HG02678 (cell line): ENCODE measurements around the gene MRM2.

Experiments
- ATAC-seq: cut with Tn5 transposase; IDR thresholded peaks from one replicate; pipeline ENCODE4 v1.9.1; 2021; ENCODE audit warnings: mild to moderate bottlenecking, moderate library complexity; ENCODE audit not compliant: unreplicated experiment

MRM2 gene

DNA sequence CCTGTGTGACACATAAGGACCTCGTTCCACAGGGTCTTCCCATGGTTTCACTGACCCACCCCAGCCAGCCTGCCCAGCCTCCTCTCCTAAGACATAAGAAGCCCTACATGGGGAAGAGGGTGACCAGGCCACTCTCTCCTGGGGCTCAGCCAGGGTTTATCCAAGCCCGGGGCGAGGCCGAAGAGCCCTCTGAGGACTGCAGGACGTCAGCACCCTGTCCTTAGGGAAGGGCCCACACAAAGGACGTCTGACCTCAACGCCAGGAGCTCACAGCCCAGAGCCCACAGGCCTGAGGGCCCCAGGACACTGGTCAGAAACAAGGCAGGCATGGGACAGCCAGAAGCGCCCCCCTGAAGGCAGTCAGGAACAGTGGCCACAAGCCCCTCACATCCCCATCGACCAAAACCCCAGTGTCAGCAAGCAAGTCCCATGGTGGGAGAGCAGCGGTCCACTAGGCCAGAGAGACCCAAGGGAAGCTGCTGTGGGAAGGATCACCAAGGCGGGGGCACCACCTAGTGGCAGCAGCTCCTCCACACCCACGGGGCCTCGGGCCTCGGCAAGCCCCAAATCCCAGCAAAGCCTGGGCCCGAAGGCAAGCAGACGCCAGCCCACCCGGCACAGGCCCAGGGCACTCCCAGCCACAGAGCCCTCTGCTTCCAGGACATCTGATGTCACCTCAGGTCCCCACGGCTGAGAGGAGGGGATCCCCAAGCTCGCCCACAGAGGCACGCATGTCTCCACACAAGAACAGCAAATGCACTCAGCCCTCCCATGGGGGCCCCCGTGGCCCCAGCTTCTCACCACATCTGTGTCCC is 32.7 kb downstream of the MRM2 start:
- ATAC-seq, result peak; percentile 64

DNA sequence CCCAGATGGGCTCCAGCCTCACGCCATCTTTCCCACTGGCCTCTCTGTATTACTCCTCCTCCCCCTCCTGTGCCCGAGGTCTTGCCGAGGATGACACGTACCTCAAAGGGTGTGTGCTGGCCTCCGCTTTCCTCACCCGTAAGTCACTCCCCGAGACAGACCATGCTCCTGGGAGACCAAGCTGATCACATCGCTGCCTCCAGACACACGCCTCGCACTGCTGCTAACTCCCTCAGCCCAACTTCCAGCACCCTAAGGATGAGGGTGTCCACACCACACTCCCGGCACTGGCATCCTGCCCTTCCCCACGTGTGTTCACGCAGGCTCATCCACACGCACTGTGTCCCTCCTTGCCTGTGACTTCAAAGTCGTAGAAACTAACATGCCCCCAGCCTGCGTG is 33.3 kb downstream of the MRM2 start:
- ATAC-seq, result no peak

DNA sequence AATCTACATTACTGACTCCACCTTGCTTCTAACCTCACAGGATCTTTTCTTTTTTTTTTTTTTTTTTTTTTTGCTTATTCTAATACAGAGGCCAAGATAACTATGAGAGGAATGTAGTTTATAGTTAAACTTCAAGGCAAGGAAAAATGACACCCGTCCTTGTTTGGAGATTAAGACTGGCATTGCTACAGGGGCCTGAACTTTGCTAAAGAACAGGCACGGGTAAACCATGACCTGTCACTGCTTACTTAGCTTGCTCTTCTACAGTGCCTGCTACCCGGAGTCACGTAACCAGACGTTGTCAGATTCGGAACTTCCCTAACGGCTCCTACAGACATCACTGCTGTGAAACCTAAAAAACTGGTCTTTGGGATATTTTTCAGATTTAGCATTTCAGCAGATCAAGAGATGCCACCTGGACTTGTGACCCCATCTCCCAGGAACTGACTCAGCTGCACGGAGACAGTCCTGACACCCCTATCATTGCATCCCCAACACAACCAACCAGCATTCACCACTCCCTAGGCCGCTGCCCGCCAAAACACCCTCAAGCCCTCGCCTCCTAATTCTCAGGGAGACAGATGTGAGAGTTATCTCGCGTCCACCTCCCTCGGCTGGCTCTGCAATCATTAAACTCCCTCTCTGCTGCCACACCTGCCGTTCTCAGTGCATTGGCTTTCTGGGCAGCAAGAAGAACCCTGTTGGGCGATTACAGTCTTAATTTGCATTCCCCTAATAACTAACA is 36.8 kb downstream of the MRM2 start:
- ATAC-seq, result no peak

DNA sequence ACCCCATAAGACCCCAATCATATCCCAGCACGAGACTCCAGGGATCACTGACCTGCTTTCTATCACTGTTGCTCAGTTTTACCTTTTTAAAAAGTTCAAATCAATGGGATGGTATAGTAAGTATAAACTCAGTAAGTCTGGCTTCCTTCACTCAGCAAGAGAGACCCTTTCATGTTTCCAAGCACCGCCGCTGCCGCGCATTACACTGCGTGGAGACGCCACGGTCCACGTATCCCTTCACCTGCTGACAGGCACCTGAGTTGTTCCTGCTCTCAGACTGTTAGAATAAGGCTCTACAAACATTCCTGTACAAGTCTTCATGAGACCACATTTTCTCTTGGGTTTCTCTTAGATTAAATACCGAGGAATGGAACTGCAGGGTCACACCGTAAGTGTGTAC is 37.6 kb downstream of the MRM2 start:
- no peak for ATAC-seq

DNA sequence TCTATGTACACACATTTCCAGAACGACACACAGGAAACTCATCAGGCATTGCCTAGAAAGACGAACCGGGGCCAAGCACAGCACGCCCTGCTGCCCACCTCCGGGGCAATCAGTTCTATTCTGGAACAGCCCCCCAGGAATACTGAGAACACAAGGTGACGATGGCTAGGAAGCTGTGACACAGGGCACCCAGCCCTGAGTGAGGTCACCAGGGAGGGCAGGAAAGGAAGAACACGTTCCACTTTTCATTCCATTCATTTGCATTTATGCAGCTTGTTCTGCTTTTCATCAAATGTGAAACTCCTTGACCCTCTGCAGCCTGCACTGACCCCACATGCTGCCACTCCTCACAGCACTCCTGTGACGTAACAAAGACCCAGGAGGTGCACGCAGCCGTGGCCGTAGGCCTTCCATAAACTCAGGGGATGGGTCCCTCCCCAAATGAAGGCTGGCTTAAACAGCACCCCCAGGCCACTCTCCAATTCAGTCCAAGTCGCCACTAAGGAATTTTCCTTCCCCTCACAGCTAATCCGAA is 38.2 kb downstream of the MRM2 start:
- ATAC-seq, result no peak

DNA sequence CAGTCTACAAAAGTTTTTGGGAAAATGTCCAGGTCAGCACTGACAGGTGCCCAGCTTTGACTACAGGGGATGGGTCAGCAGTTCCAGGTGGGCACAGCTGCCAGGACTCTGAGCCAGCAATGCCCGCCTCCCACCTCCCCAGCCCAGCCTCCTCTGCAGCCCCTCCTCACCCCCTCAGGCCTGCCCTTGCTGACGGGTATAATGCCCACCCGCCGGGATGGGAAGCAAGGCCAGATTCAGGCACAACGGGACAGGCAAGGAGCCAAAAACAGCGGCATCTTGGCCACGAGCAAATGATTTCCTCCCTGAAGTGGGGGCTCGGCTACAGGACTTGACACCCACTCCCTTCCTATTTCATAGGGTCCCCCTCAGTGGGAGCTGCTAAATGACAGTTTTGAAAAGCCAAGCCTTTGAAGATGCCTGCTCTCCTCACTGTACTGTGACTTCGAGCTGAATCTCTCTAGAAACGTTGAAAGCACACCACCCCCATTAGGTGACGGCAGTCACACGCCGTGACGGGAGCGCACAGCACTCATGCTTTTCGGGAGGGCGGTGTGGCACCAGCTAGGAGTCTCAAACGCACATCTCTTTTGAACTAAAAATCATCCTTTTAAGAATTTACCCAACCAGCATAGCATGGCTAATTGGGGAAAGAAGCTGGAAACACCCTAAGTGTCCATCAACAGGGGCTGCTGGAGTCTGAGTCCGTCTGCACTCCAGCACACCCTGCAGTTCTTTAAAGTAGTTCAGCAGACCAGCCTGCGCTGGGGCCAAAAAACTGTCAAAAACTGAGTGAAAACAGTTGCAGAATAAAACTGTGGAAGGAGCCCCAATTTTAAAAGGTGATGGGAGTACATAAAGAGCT is 38.9 kb downstream of the MRM2 start:
- no peak for ATAC-seq

DNA sequence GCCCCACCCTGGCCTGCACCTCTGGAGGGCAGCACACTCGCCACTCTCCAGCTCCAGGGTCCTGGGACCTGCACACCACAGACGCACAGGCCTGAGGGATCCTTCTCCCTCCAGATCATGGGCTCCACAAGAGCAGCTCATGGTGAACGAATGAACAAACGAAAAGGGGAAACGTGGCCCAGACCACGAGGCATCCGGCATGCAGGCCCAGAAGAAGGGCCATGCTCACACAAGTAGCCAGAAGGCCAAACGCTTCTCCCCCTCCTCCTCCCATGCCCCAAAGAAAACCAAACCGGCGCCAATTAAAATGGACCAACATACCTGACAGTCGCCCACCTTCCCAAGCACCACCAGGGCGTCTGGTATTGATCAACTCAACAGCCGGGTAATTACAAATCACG is 39.6 kb downstream of the MRM2 start:
- no peak for ATAC-seq

DNA sequence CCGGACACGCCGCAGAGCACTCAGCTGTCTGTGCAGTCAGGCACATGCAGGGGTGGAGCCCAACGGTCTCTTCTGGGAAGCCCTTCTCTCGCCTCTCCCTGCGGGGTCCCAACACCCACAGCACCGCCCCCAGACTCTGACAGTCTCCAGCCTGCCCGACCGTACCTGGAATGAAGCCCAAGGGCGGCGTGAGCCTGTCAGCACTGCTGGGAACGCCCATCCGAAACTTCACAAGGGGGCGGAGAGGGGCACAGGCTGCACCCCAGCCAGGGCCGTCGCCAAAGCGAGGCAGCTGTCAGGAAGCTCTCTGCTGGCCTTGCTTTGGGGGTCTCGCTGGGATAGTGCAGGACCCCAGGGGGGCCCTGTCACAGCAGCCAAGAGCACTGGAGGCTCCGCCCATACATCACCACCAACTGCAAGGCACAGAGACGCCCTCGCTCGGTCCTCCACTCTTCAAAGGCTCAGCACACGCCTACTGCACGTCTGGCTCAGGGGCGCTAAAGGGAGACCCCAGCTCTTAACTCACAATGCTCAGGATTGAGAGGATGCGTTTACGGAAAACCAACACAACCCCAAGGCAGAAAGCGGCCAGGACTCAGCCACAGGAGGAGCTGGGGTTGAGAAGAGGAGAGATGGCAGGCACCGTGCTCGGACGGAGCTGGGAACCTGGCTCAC is 40.2 kb downstream of the MRM2 start:
- no peak for ATAC-seq

DNA sequence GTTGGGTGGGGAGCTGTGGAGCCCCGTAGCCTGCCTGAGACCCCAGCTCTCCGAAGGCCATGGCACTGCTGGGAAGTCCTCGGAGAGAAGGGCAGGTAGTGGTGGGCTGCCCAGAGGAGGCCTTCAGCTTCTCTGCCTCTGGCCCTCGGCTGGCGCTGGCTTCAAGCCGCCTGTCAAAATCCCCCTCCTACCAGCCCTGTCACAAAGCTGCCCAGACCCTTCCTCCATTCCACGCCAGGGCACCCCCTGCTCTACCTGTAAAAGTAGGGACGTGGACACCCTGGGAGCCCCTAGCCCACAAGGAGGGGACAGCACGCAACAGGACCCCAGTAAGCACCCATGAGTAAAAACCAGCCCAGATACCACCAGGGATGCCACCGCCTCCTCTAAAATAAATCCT is 40.9 kb downstream of the MRM2 start:
- ATAC-seq, result no peak

DNA sequence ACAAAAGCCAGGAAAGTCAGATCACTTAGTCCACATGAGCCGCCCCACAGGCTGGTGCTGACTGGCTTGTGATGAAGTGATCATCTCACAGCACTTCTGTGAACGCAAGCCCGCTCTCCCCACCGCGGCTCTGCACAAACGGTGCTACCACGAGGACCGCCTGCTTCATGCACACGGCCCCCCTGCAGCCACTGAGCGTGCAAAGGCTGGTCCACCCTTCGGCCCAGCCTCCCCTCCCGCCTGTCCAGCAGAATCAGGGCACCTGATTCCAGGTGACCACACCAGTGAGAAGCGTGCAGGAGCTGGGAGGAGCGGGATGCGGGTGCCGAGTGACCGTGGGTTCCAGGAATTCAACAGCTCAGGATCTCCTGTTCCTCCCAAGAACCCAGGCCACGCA is 41.4 kb downstream of the MRM2 start:
- ATAC-seq, result no peak

DNA sequence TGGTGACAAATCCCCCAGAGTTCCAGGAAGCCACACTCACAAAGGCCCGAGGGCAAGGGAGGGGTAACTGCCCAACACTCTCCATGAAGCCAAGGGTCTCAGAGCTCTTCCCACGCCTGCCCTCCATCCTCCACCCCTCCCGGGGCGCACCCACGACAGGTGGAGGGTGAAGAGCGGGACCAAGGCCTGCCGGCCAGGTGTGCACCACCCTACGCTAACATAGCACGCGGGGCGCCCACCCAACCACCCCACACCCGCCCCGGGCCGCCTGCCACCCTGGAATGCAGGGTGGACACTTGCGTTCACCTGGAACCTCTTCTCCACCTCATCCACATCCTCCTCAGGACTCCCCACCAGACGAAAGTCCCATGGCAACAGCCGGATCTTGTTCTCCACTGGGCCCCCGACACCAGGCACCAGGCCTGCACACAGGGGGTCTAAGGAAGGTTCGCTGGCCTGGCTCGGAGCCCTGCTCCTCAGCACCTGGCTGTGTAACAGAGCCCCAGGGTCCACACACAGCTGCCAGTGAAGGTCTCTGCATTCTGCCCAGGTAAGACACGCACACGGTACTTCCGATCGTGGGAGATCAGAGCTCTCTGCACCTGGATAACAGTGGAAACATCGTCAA is 41.9 kb downstream of the MRM2 start:
- ATAC-seq, result no peak

DNA sequence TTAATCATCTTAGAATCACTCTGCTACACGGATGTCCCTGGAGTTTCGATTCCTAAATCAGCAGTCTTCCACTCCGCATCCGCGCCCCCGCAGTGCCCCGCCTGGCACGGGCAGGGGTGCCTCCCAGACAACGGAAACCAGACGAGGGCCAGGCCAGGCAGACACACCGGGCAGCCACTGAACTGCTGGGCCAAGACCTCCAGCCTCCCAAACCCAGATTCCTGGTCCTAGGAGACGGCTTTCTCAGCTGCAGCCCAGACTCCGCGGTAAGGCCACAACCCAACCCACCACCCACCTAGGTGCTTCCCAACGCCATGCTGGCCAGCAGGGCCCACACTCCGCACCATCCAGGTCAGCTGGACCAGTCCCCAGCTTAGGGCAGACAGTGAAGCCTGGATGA is 42.5 kb downstream of the MRM2 start:
- no peak for ATAC-seq

DNA sequence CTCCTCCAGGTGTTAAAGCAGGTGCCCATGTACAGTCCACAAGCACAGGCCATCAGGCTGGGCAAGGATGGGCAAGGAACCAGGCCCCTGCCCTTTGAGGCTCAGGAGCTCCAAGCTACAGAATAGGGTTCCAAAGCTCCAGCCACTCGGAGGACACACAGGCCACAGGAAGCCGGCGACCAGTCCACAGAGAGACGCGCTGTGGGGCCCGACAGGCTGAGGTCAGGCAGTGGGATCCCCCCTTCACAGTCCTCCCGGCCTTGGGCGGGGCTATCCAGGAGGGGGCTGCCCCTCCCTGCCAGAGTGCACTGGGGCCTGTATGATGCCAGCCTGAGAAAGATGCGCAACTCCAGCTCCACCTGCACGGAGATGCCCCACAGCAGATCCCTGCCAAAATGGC is 43.2 kb downstream of the MRM2 start:
- no peak for ATAC-seq

DNA sequence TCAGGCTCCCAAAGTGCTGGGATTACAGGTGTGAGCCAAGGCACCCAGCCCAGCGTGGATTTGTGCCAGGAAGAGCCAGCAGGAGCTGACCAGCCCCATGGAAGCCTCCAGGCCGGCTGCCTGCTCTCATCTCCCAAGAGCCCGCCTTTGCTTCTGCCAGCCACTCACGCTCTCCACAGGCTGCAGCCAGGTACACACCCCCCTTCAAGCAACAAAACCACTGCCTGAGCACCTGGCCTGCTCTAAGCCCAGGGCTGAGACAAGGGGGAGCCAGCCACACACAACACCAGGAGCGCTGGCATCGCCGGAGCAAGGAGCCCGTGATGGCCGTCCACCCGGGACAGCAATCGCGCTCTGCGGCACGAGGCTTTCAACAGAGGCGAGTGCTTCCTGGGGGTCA is 43.8 kb downstream of the MRM2 start:
- no peak for ATAC-seq

DNA sequence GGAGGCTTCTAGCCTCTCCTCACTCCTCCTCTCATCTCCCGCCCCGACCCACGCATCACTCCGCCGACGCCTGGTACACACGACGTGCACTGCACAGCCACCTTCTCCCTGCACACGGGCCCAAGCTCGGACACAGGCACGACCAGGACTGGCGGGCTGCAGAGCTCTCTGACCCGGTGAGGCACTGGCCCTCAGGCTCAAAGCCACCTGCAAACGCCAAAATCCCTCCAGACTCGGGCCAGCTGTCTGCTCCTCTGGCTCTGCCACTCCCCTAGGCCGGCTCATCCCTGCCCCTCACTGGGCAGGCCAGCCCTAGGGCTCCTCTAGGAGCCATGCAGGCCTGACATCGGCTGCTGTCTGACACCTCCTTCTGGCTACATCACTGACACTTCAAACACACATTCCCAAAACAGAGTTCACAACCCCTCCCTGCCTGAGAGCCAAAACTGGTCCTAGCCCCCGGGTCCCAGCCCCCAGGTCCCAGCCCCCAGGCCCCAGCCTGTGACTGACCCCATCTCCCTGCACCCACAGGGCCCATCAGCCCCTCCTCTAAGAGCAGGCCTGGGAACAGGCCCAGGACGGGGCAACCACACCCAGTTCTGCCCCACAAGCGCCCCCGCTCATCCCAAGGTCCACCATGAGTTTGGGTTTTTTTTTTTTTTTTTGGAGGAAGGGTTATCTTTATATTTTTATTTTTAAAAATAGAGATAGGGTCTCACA is 44.4 kb downstream of the MRM2 start:
- no peak for ATAC-seq

DNA sequence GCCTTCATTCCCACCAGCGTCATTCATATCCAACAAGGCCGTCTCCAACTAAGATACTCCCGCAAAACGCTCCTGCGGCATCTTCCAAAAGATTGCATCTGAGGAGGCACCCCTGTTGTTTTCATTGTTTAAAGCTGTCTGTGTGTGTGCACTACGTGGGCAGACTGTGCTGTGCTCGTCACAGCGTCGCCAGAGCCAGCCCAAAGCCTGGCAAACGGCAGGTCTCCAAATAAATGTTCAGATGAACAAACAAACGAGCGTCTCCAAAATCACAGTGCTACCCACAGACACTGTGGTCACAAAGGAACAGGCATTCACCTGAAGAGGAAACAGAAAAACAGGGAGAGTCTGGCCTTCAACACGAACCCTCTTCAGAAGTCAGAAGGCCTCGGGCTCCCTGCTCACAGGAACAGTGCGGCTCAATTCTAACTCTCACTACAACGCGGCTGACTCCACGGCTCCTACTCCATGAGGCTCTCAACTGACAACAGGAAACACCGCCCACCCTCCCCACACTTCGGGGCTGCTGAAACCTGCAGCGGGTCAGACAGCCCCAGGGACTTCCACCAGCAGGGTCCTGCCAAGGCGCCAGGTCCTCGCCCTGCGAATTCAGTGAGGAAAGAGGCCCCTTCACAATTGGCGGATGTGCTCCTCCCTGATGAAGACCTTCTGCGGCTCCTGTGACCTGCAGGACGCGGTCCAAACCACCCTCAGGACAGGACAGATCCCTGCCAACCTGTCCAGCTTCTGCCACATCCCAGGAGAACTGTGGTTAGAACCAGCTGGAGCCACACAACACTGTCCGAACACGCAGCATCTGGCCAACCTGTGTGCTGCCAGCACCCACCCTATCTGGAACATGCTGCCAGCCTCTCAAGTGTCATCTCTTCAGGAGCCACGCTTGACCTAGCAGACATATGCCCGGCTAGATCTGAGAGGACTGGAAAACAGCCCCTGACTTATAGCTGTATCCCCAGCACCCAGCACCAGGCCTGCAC is 45.3 kb downstream of the MRM2 start:
- no peak for ATAC-seq

DNA sequence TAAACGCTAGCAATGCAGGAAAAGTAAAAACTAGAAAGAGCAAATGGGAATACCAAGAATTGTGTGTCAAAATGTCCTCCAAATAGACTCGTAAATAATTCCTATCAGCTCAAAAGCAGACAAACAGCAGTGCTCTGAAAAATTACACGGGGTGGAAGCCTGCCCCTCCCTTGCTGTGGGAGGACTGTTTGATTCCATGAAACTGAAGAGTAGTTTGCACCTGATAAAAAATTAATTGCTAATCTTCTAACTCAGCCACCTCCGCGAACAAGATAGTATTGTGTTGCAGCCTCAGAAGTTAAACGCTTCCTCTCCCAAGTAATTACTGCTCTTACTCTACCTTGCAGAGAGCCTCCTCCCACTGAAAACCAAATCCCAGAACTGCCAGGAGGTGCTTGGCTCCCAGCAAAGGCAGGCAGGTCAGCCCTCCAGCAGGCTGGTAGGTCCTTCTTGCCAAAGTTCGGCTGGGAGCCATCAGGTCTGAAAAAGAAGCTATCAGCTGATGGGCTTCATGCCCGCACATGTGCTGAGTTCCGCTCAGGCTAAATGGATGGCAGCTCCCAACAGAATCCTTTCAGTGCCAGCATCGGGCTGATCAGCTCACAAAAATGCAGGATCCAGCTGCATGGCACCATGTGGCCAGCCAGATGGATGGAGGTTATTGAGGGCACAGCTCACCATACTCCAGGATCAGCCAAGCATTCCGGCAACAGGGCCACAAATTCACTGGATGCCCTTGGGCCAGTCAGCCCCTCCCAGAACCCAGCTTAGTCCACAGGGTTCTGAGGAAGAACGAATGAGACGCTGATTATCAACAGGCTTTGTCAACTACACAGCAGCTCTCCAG is 46.4 kb downstream of the MRM2 start:
- no peak for ATAC-seq
